Measurements from ENCODE around the gene PLEKHM2.
"Not testable (repeated sequence)": the region's sequence is repeated elsewhere in the genome, so short reads cannot be mapped to it uniquely, and the experiment has no call there.

PLEKHM2 gene

GRCh38 chr1:15690317-15690716 lies 6.2 kb downstream of the PLEKHM2 start:
- no peak for DNase-seq (ENCODE audit: low read depth)
- no peak for TF ChIP-seq CTCF (conservative IDR thresholded peaks at IDR 0.05; ENCODE audit: control insufficient read depth, insufficient read depth, low read depth, low read length)
- H3K4me3 ChIP-seq (ENCODE audit: control insufficient read depth, low read depth, low read length) = no peak overlapping the region

DNA sequence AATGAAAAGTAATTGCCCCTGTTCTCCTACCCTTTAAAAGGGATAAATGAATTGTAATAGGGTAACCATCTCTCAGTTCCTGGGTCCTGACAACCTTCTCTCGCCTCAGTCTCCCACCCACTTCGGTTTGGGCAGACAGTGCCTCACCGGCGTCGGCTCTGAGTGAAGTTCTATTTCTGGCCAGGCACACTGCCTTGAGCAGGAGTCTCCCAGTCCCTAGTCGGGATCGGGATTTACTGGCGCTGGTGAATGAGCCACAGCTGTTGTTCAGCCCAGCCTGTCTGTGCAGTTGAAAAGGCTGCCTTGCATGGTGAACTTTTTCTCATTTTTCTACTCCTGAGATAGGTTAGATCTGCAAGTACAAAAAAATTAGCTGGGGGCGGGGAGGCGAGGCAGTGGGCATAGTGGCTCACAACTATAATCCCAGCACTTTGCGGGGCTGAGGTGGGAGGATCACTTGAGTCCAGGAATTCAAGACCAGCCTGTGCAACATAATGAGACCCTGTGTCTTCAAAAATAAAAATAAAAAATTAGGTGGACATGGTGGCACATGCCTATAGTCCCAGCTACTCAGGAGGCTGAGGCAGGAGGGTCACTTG lies 7.4 kb downstream of the PLEKHM2 start:
- H3K4me3 ChIP-seq (ENCODE audit: control insufficient read depth, low read depth, low read length) = no peak overlapping the region
- no peak for TF ChIP-seq CTCF (conservative IDR thresholded peaks at IDR 0.05; ENCODE audit: control insufficient read depth, insufficient read depth, low read depth, low read length)
- DNase-seq (ENCODE audit: low read depth) = peak; percentile 53

DNA sequence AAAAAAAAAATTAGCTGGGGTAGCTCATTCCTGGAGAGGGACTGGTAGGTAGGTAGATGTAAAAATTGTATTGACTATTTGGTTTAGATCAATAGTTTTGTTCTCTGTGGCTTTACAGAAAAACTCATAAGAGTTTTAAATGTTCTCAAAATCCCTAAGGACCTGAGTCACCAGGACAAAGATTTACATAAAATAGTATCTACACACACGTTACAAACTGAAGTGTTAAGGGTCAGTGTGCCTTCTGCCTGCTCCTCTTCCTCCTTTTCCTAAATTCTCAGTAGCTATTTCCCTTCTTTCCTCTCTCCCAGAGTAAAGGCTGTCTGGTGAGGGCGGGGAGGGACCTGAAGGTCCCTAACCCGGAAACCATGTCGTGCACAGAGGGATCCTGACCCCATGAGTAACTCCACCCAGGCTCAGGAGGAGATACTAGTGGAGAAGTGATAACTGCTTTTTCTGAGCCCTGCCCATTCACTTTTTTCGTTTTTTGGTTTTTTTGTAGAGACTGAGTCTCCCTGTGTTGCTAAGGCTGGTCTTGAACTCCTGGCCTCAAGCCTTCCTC lies 8.1 kb downstream of the PLEKHM2 start:
- DNase-seq (ENCODE audit: low read depth) = peak; percentile 50
- TF ChIP-seq CTCF (conservative IDR thresholded peaks at IDR 0.05; ENCODE audit: control insufficient read depth, insufficient read depth, low read depth, low read length) = no peak
- H3K4me3 ChIP-seq (ENCODE audit: control insufficient read depth, low read depth, low read length) = no peak overlapping the region

- no peak for TF ChIP-seq CTCF (conservative IDR thresholded peaks at IDR 0.05; ENCODE audit: control insufficient read depth, insufficient read depth, low read depth, low read length)
- DNase-seq (ENCODE audit: low read depth) = no peak
- H3K4me3 ChIP-seq (ENCODE audit: control insufficient read depth, low read depth, low read length) = no peak overlapping the region
These were observed 9.3 kb downstream of the PLEKHM2 start for GRCh38 chr1:15693371-15693770.

DNA sequence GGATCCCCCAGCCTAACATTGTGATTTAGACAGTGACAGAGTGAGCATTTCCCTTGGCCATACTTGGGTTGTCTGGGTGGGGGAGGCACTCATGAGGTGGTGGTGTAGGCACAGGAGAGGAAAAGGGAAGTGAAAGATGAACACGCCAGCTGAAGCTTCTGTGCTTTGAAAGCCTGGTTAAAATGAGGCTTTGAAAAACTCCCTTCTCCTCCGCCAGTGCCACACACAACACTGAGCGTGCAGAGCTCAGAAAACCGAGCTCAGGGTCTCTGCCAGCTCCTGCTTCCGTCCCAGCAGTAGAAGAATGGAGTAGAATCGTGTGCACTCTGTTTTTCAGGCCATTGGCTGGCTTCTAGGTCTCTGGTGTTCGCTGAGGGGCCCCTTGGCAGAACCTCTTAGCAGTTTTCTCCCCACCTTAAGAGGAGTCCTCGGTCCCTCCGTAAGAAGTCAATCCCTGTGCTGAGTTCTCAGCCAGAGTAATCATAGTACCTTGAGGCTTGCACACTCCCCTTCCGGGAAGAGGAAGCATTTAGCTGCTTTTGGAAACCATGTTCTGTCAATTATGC lies 12.9 kb downstream of the PLEKHM2 start:
- TF ChIP-seq CTCF (conservative IDR thresholded peaks at IDR 0.05; ENCODE audit: control insufficient read depth, insufficient read depth, low read depth, low read length) = no peak
- no peak for DNase-seq (ENCODE audit: low read depth)
- no peak overlapping the region for H3K4me3 ChIP-seq (ENCODE audit: control insufficient read depth, low read depth, low read length)

GRCh38 chr1:15698201-15698600 lies 14.1 kb downstream of the PLEKHM2 start:
- TF ChIP-seq CTCF (conservative IDR thresholded peaks at IDR 0.05; ENCODE audit: control insufficient read depth, insufficient read depth, low read depth, low read length) = no peak
- H3K4me3 ChIP-seq (ENCODE audit: control insufficient read depth, low read depth, low read length) = no peak overlapping the region
- no peak for DNase-seq (ENCODE audit: low read depth)

- not testable (repeated sequence) for DNase-seq (ENCODE audit: low read depth); H3K4me3 ChIP-seq (ENCODE audit: control insufficient read depth, low read depth, low read length)
These were observed 15.2 kb downstream of the PLEKHM2 start for GRCh38 chr1:15699321-15699720.
